PC-3 (cell line): ENCODE data around the gene TMEM273.

ENCODE experiments used
- EZH2phosphoT487 ChIP-seq: fragments of 300-600 bp; sonication (generic); IDR thresholded peaks from 2 replicates; pipeline ENCODE4 v1.6.1; 2018; ENCODE audit warnings: mild to moderate bottlenecking, antibody characterized with exemption, low read length, borderline replicate concordance
- TF ChIP-seq, protein P1 (sequence below): fragments of 300-600 bp; sonication (generic); conservative IDR thresholded peaks from 2 replicates; pipeline ENCODE4 v1.5.1; 2017; ENCODE audit warnings: antibody characterized with exemption, low read depth, mild to moderate bottlenecking, low read length

DNA sequence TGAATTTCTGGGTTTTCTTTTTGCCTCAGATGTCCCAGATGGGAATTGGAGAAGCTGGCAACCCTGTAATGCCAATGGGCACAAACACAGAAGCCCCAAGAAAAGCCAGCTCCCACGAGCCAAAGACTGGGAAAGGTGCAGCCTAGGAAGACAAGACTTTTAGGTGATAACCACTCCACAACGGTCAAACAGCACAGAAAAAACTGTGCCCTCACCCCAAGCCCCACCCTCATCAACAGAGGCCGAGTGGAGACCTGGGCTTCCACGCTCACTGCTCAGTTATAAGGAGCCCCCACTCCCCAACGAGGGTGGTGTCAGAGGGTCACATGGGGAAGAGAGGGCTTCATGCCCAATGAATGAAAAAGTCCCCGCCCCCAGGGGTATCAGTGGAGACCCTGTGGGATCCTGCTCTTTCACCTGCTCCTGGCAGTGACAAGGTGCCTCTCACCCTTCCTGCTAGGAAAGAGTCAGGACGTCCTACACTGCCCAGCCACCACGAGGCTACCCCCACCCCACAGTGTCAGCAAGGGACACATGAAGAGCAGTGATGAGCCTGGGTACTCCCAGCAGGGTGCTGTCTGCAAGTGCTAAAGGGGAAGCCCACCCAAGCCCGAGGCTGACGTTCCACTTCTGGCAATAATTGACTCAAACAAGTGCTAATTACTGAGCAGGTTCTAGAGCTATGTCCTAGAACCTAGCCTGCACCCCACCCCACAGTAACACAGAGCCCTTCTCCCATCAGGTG, 8.3 kb downstream of the TMEM273 start:
- TF ChIP-seq EZH2phosphoT487: no peak
- TF ChIP-seq, protein P1, sequence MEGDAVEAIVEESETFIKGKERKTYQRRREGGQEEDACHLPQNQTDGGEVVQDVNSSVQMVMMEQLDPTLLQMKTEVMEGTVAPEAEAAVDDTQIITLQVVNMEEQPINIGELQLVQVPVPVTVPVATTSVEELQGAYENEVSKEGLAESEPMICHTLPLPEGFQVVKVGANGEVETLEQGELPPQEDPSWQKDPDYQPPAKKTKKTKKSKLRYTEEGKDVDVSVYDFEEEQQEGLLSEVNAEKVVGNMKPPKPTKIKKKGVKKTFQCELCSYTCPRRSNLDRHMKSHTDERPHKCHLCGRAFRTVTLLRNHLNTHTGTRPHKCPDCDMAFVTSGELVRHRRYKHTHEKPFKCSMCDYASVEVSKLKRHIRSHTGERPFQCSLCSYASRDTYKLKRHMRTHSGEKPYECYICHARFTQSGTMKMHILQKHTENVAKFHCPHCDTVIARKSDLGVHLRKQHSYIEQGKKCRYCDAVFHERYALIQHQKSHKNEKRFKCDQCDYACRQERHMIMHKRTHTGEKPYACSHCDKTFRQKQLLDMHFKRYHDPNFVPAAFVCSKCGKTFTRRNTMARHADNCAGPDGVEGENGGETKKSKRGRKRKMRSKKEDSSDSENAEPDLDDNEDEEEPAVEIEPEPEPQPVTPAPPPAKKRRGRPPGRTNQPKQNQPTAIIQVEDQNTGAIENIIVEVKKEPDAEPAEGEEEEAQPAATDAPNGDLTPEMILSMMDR: no peak
